ENCODE results near the gene SPDYE8.
"Not testable (repeated sequence)": the region's sequence is repeated elsewhere in the genome, so short reads cannot be mapped to it uniquely, and the experiment has no call there.

The SPDYE8 gene

DNA sequence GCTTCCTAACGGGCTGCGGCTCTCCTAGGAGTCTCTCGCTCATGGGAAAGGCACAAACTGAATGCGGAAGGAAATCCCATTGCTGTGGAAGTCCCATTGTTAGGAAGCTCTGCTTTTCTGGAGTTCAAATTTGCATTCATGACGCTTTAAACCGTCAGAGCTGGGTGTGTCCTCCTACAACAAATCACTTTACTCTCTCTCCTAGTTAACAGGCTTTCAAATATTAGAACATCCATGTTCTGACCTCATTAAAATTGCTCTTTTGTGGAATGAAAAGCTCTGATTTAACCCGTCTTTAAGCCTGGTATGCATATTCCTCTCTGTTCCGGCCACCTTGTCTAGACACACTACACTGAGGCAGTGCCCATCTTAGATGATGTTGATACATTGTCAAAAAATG, at the start of gene SPDYE8:
Gene SPDYE8 (minus strand): TSS at position 101 of the 400 bp plus-strand sequence. CDS start 1,800 bp downstream, outside the sequence.
- not testable (repeated sequence) for H3K36me3 ChIP-seq (ENCODE audit: control insufficient read depth, insufficient read depth, low read length); DNase-seq (ENCODE audit: extremely low read depth, insufficient read length); H3K27me3 ChIP-seq (replicated peaks; ENCODE audit: control insufficient read depth, insufficient read depth, low read length); H3K4me3 ChIP-seq (replicated peaks; ENCODE audit: low read depth, low read length)

- H3K4me3 ChIP-seq (replicated peaks; ENCODE audit: low read depth, low read length); H3K27me3 ChIP-seq (replicated peaks; ENCODE audit: control insufficient read depth, insufficient read depth, low read length); DNase-seq (ENCODE audit: extremely low read depth, insufficient read length); H3K36me3 ChIP-seq (ENCODE audit: control insufficient read depth, insufficient read depth, low read length): not testable (repeated sequence)
Observed at GRCh38 chr7:73057811-73058210, 28.2 kb upstream of the SPDYE8 start, which contains the start of gene SPDYE11. TSS of gene SPDYE11 (minus strand) at chr7:73057911. CDS start at chr7:73056111, 1,800 bp downstream.

DNA sequence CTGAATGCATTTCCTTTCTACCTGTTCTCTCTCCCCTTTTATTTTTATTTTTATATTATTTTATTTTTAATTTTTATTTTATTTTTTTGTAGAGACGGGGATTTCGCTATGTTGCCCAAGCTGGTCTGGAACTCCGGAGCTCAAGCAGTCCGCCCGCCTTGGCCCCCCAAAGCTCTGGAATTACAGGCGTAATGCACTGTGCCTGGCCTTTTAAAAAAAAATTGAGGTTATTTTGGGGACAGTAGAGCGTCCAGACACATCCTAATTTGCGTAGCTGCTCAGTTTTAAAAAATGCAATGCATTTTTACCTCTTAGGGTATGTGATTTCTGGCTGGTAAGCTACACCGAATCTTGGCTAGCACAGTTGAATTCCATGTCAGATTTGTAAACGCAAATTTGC, 23.1 kb downstream of the SPDYE8 start:
- H3K36me3 ChIP-seq (ENCODE audit: control insufficient read depth, insufficient read depth, low read length); H3K27me3 ChIP-seq (replicated peaks; ENCODE audit: control insufficient read depth, insufficient read depth, low read length); DNase-seq (ENCODE audit: extremely low read depth, insufficient read length): not testable (repeated sequence)
- H3K4me3 ChIP-seq (replicated peaks; ENCODE audit: low read depth, low read length) = peak overlapping the region; percentile 62

DNA sequence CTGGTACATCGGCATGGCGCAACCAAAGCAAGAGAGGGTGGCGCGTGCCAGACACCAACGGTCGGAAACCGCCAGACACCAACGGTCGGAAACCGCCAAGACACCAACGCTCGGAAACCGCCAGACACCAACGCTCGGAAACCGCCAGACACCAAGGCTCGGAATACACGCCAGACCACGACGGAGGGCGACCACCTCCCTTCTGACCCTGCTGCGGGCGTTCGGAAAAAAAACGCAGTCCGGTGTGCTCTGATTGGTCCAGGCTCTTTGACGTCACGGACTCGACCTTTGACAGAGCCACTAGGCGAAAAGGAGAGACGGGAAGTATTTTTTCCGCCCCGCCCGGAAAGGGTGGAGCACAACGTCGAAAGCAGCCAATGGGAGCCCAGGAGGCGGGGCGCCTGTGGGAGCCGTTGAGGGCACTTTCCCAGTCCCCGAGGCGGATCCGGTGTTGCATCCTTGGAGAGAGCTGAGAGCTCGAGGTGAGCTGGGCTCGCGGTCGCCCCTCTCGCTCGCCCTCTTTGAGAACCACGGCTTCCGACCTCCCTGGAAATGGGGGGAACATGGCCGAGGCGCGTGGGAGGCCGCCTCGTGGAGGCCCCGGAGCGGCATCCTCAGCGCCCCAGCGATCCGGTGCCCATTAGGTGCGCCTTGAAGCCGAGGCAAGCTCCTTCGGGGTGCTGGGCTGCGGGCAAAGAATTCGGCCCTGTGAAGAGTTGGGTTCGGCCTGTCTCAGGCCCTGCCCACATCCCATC, 23.7 kb downstream of the SPDYE8 start:
- H3K36me3 ChIP-seq (ENCODE audit: control insufficient read depth, insufficient read depth, low read length); H3K27me3 ChIP-seq (replicated peaks; ENCODE audit: control insufficient read depth, insufficient read depth, low read length); DNase-seq (ENCODE audit: extremely low read depth, insufficient read length): not testable (repeated sequence)
- peak overlapping the region; percentile 71 for H3K4me3 ChIP-seq (replicated peaks; ENCODE audit: low read depth, low read length)

DNA sequence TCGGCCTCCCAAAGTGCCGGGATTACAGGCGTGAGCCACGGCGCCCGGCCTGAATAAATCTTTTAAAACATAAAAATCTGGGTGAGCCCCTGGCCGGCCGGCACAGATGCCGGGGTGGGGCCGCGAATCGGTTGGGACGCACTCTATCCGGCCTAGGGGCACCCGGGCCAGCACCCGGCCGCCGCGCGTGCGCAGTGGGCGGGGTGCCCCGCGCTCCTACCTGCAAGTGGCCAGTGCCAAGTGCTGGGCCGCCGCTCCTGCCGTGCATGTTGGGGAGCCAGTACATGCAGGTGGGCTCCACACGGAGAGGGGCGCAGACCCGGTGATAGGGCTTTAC, 24.2 kb downstream of the SPDYE8 start:
- H3K27me3 ChIP-seq (replicated peaks; ENCODE audit: control insufficient read depth, insufficient read depth, low read length); H3K36me3 ChIP-seq (ENCODE audit: control insufficient read depth, insufficient read depth, low read length); DNase-seq (ENCODE audit: extremely low read depth, insufficient read length): not testable (repeated sequence)
- peak overlapping the region; percentile 70 for H3K4me3 ChIP-seq (replicated peaks; ENCODE audit: low read depth, low read length)

DNA sequence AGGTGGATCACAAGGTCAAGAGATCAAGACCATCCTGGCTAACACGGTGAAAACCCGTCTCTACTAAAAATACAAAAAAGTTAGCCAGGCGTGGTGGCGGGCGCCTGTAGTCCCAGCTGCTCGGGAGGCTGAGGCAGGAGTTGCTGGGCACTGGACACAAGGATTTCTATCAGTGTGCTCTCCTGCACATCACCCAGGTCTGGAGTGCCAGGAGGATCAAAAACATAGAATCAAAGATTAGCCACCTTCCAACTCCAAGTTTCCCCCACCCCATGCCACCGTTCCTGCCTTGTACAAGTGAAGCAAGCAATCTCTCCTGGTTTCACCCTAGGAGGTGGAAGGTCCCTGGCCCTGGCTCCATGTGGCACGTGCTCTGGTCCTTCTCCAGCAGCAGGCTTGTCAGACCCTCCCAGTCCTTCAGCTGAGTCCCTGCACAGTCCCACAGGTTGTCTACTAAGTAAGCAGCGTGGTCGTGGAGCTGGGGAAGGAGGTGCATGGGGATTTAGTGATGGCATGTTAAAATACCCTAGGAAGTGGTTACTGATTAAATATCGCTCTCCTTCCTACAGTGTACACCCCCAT, 31.6 kb downstream of the SPDYE8 start:
- not testable (repeated sequence) for H3K36me3 ChIP-seq (ENCODE audit: control insufficient read depth, insufficient read depth, low read length); DNase-seq (ENCODE audit: extremely low read depth, insufficient read length); H3K27me3 ChIP-seq (replicated peaks; ENCODE audit: control insufficient read depth, insufficient read depth, low read length); H3K4me3 ChIP-seq (replicated peaks; ENCODE audit: low read depth, low read length)

DNA sequence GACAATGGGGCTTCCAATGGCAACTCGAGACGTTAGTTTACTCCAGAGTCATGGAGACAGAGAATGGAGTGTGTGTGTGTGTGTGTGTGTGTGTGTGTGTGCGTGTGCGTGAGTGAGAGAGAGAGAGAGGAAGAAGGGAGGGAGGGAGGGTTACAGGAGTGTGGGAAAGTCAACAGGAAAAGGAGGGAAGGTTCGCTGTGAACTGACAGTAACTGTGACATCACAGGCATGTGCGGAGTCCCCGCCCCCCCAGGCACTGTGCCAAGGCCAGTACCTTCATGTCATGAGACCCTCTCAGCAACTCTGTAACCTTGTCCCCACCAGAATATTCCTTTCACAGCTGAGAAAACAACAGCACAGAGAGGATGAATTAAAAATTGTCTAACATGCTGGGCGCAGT, 32.1 kb downstream of the SPDYE8 start:
- DNase-seq (ENCODE audit: extremely low read depth, insufficient read length); H3K36me3 ChIP-seq (ENCODE audit: control insufficient read depth, insufficient read depth, low read length); H3K4me3 ChIP-seq (replicated peaks; ENCODE audit: low read depth, low read length); H3K27me3 ChIP-seq (replicated peaks; ENCODE audit: control insufficient read depth, insufficient read depth, low read length): not testable (repeated sequence)

GRCh38 chr7:72995484-72995883, 34.1 kb downstream of the SPDYE8 start:
- not testable (repeated sequence) for H3K36me3 ChIP-seq (ENCODE audit: control insufficient read depth, insufficient read depth, low read length); H3K4me3 ChIP-seq (replicated peaks; ENCODE audit: low read depth, low read length); DNase-seq (ENCODE audit: extremely low read depth, insufficient read length); H3K27me3 ChIP-seq (replicated peaks; ENCODE audit: control insufficient read depth, insufficient read depth, low read length)

DNA sequence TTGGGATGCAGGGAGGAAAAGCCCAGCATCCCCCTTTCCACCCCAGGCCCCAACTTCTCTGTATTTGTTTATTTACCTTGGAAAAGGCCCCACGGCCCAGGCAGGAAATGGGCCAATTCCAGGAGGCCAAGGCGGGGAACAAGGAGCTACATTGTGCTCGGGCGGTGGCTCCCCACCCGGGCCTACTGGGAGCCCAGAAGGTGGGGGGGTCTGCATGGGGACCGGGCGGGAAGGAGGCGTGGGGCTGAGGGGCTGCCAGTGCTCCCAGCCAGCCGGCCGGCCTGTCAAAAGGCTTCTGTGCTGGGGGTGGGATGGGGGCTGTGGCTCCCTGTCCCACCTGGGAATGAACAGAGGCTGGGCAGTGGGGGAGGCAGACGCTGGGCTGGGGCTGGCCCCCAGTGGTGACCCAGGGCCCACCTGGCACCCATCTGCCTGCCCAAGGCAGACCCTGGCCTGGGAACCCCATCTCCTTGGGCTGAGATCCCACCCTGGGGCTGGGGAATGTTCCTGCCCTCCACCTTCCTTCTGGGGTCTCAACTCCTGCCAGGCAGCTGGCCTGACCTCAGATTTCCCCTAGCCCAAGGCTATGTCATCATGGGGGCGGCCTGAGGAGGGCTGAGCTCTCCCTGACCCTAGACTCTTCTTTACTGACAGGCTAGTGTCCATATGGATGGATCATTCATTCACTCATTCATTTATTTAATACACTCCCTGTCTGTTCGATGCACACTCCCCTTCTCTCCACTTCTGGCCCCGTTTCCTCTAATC, 39.2 kb downstream of the SPDYE8 start:
- H3K4me3 ChIP-seq (replicated peaks; ENCODE audit: low read depth, low read length); DNase-seq (ENCODE audit: extremely low read depth, insufficient read length); H3K36me3 ChIP-seq (ENCODE audit: control insufficient read depth, insufficient read depth, low read length); H3K27me3 ChIP-seq (replicated peaks; ENCODE audit: control insufficient read depth, insufficient read depth, low read length): not testable (repeated sequence)

GRCh38 chr7:72982084-72982483, 47.5 kb downstream of the SPDYE8 start:
- not testable (repeated sequence) for DNase-seq (ENCODE audit: extremely low read depth, insufficient read length); H3K36me3 ChIP-seq (ENCODE audit: control insufficient read depth, insufficient read depth, low read length); H3K4me3 ChIP-seq (replicated peaks; ENCODE audit: low read depth, low read length); H3K27me3 ChIP-seq (replicated peaks; ENCODE audit: control insufficient read depth, insufficient read depth, low read length)

DNA sequence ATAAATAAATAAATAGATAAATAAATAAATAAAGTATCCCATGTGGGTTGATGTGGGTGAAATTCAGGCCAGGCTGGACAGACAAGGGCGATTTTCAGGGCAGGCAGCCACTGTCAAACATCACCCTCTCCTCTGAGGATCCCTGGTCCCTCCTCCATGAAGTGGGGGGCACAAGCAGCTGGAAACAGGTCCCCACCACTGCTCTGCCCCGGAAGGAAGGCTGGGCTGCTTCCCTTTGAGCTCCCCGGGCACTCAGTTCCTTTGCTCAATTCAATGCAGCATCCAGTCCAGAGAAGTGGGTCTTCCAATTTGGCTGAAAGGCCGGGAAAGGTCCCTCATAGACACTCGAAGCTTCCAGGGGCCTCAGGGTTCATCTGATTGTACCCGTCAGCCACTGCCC, 49.2 kb downstream of the SPDYE8 start:
- H3K4me3 ChIP-seq (replicated peaks; ENCODE audit: low read depth, low read length); DNase-seq (ENCODE audit: extremely low read depth, insufficient read length); H3K27me3 ChIP-seq (replicated peaks; ENCODE audit: control insufficient read depth, insufficient read depth, low read length); H3K36me3 ChIP-seq (ENCODE audit: control insufficient read depth, insufficient read depth, low read length): not testable (repeated sequence)

DNA sequence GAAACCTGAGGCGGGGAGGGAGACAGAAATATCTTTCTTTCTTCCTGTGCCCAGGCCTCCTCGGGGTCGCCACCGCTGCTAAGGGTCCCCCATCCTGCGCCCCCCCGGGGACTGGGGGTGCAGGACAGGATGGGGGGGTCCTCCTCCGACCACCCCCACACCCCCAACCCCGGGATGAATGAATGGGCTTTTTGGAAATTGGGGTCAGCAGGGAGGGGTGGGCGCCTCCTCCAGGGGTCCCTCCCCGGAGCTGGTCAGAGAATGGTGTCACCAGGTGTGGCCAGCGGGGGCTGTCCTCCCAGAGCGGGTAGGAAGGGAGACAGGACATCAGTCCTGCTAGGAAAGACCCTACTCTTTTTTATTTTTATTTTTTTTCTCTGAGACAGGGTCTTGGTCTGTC, 53.1 kb downstream of the SPDYE8 start:
- H3K27me3 ChIP-seq (replicated peaks; ENCODE audit: control insufficient read depth, insufficient read depth, low read length); DNase-seq (ENCODE audit: extremely low read depth, insufficient read length); H3K4me3 ChIP-seq (replicated peaks; ENCODE audit: low read depth, low read length); H3K36me3 ChIP-seq (ENCODE audit: control insufficient read depth, insufficient read depth, low read length): not testable (repeated sequence)

DNA sequence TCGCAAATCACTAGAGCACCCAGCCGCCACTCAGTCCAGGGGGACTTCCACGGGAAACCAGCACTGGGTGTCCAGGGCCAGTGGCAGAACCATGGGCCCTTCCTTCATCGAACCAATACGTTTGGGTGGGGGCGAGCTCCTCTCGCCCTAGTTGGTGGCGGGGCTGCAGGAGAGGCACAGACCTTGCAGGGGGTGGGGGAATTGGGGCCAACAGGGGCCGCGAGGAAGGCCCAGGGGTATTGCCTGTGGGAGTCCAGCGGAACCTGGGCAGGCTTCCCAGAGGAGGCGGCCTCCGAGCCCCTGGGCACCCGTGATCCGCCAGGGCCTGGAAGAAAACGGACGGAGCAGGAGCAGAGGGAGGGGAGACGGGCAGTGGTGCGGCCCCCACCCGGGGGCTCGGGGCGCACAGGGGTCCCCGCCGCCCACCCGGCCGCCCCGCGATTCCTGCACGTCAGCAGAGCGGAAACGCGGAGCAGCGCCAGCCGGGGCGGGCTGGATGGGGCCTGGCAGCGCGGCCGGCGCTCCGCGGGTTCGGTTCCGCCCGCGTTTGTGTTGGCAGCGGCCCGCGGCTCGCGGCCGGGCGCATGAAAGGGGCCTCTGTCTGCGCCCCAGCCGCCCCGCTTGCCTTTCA, 53.8 kb downstream of the SPDYE8 start:
- H3K4me3 ChIP-seq (replicated peaks; ENCODE audit: low read depth, low read length); DNase-seq (ENCODE audit: extremely low read depth, insufficient read length); H3K27me3 ChIP-seq (replicated peaks; ENCODE audit: control insufficient read depth, insufficient read depth, low read length); H3K36me3 ChIP-seq (ENCODE audit: control insufficient read depth, insufficient read depth, low read length): not testable (repeated sequence)

GRCh38 chr7:72974781-72975180, 54.8 kb downstream of the SPDYE8 start:
- DNase-seq (ENCODE audit: extremely low read depth, insufficient read length); H3K27me3 ChIP-seq (replicated peaks; ENCODE audit: control insufficient read depth, insufficient read depth, low read length); H3K4me3 ChIP-seq (replicated peaks; ENCODE audit: low read depth, low read length); H3K36me3 ChIP-seq (ENCODE audit: control insufficient read depth, insufficient read depth, low read length): not testable (repeated sequence)

Measured in GM06990 (cell line).